K562 (cell line): ENCODE results near the gene VGLL1. TPM values are rescaled to one million over a fixed set of nuclear protein-coding genes. Genes with fewer than 3 reads are reported as not detected.

Experiments
- polyA plus RNA-seq, 8 experiments: library from polyadenylated mRNA; depleted of rRNA in 4 of 8; stranded (reverse) in 5 of 8; unstranded in 3 of 8; fragments of >200 nt; fragmentation: Nextera tagmentation in 2 of 8; fragmentation: Illumina TruSeq in 1 of 8; extraction: Ambion mirVana in 2 of 8; extraction: Trizol in 1 of 8; gene quantifications; 2 replicates each; pipeline versions ENCODE4 v1.2.1 to v1.2.3, GENCODE V29; 2011 to 2014; ENCODE audit warnings: inconsistent platforms in 1 of 8, missing spikeins in 1 of 8
- total RNA-seq, 7 experiments: library from RNA; depleted of rRNA in 6 of 7; stranded (reverse); fragments of >200 nt in 6 of 7; fragmentation: Illumina TruSeq in 2 of 7; extraction: Trizol in 2 of 7; gene quantifications; 2 replicates each; pipeline versions ENCODE4 v1.2.1 to v1.2.3, GENCODE V29; 2011 to 2021; ENCODE audit warnings: low replicate concordance in 1 of 7
- TF ChIP-seq, protein P1 (sequence below): fragments of 250-450 bp; sonication (Bioruptor Pico); IDR thresholded peaks from 2 replicates; pipeline ENCODE4 v1.5.0; 2022; ENCODE audit warnings: mild to moderate bottlenecking
- TF ChIP-seq, protein P2 (sequence below), 2 experiments: fragments of 450-650 bp; formaldehyde crosslinking in 1 of 2; IDR thresholded peaks; 2 replicates each; pipeline versions ENCODE4 v1.4.0 to v1.6.1; 2014 to 2020; ENCODE audit warnings: mild to moderate bottlenecking in 2 of 2, borderline replicate concordance in 1 of 2, low read depth in 1 of 2

Gene VGLL1
- total and polyA plus RNA-seq, 9 of the 15 experiments (the other 6 are each of a cell fraction or from before 2014, with no cell fraction given), result not detected

DNA sequence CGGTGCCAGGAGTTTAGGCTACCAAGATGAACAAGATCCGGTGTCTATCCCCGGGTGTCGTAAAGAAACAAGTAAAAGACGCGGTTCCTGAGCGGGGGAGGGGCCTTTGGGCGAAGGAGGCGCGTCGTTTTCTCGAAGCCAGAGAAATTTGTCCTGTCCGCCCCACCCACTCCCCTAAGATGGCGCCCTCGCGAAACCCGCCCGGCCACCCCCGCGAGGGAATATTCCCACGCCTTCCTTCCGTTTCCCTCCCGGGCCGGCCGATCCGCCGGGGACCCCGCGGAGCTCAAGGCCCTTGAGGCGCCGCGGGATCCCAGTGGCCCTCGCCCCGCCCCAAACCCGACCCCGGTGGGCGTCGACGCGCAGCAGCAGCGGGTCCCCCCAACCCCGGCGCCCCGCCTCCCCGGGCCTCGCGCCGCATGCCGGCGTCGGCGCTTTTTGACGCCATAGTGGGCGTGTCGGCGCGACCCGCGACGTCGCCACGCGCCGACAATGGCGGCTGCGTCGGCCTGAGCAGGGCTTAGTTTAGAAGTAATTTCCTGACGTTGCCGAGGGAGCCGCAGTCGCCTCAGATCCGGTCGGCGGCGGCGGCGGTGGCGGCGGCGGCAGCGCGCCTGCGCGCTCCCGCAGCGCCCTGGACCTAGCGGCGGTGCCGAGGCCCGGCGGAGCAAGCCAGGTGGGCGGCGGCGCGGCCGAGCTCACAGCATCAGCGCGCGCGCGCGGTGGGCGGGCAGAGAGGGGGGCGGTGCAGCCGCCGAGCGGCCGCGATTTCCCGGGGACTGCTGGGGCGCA lies 35.1 kb upstream of the VGLL1 start (continued):
- TF ChIP-seq, protein P1, sequence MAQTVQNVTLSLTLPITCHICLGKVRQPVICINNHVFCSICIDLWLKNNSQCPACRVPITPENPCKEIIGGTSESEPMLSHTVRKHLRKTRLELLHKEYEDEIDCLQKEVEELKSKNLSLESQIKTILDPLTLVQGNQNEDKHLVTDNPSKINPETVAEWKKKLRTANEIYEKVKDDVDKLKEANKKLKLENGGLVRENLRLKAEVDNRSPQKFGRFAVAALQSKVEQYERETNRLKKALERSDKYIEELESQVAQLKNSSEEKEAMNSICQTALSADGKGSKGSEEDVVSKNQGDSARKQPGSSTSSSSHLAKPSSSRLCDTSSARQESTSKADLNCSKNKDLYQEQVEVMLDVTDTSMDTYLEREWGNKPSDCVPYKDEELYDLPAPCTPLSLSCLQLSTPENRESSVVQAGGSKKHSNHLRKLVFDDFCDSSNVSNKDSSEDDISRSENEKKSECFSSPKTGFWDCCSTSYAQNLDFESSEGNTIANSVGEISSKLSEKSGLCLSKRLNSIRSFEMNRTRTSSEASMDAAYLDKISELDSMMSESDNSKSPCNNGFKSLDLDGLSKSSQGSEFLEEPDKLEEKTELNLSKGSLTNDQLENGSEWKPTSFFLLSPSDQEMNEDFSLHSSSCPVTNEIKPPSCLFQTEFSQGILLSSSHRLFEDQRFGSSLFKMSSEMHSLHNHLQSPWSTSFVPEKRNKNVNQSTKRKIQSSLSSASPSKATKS, result no peak
- TF ChIP-seq, protein P2, sequence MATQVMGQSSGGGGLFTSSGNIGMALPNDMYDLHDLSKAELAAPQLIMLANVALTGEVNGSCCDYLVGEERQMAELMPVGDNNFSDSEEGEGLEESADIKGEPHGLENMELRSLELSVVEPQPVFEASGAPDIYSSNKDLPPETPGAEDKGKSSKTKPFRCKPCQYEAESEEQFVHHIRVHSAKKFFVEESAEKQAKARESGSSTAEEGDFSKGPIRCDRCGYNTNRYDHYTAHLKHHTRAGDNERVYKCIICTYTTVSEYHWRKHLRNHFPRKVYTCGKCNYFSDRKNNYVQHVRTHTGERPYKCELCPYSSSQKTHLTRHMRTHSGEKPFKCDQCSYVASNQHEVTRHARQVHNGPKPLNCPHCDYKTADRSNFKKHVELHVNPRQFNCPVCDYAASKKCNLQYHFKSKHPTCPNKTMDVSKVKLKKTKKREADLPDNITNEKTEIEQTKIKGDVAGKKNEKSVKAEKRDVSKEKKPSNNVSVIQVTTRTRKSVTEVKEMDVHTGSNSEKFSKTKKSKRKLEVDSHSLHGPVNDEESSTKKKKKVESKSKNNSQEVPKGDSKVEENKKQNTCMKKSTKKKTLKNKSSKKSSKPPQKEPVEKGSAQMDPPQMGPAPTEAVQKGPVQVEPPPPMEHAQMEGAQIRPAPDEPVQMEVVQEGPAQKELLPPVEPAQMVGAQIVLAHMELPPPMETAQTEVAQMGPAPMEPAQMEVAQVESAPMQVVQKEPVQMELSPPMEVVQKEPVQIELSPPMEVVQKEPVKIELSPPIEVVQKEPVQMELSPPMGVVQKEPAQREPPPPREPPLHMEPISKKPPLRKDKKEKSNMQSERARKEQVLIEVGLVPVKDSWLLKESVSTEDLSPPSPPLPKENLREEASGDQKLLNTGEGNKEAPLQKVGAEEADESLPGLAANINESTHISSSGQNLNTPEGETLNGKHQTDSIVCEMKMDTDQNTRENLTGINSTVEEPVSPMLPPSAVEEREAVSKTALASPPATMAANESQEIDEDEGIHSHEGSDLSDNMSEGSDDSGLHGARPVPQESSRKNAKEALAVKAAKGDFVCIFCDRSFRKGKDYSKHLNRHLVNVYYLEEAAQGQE (IDR thresholded peaks at IDR 0.05; ENCODE audit: borderline replicate concordance), result peak; percentile 35; the same call in 1 of the 2 replicates
- TF ChIP-seq, protein P2 (CRISPR knock-in tag; IDR thresholded peaks at IDR 0.05; ENCODE audit: low read depth), result no peak
- TF ChIP-seq, all 486 proteins: peak for 63
